ENCODE measurements around the gene CEP135.
"Not testable (repeated sequence)": the region's sequence is repeated elsewhere in the genome, so short reads cannot be mapped to it uniquely, and the experiment has no call there.

The CEP135 gene

DNA sequence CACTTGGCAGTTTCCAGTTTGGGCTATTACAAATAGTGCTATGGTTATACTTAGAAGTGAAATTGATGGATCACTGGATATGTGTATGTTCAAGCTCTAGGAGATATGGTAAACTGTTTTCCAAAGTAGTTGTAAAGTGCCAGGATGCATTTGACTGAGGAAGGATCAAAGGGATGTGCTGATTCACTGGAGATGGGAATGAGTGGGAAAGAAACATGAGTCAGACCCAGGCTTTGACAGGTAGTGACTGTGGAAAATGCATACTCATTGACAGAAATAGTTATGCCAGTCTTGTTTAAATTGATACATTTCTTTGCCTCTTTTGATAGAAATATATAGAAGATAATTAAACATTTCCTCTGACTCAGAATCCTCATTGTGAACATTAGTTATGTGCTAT is 77.9 kb downstream of the CEP135 start:
- no peak for DNase-seq

DNA sequence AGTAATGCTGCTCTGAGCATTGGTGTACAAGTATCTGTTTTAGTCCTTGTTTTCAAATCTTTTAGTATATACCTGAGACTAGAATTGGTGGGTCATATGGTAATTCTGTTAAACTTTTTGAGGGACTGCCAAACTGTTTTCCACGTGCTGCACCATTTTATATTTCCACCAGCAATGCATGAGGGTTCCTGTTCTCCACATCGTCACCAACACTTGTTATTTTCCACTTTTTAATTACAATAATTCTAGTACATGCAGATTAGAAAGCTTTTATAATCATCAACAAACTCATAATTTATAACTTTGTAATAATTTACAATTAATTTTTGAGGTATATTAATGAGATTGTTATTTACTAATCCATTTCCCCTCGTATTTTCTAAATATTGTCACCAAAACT is 79.4 kb downstream of the CEP135 start:
- DNase-seq = no peak

DNA sequence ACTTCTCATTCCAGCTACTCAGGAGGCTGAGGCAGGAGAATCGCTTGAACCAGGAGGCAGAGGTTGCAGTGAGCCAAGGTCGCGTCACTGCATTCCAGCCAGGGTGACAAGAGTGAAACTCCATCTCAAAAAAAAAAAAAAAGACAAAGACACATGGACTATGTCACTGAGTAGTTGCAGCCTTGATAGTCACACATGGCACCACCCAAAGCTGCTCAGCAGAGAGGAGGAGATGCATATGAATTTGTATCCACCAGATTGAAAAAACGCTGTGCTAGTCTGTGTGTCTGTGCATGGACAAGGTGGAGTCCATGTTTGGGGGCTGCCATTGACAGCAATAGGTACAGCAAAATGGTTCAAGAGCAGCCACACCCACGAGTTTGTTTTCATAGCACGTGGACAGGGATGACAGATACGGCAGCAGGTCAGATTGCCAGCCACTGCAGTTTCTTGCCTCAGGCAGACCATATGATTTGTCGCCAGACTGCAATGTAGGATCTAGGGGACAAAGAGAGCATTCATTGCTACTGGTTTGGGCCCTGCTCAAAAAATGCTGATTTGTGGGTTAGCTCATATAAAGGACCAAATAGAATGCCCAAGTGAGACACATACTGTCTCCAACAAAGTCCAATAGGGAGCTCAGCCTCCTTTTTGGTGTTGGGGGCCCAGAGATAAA is 89.9 kb downstream of the CEP135 start:
- peak in 1 of 2 experiments; percentile 45 for DNase-seq

DNA sequence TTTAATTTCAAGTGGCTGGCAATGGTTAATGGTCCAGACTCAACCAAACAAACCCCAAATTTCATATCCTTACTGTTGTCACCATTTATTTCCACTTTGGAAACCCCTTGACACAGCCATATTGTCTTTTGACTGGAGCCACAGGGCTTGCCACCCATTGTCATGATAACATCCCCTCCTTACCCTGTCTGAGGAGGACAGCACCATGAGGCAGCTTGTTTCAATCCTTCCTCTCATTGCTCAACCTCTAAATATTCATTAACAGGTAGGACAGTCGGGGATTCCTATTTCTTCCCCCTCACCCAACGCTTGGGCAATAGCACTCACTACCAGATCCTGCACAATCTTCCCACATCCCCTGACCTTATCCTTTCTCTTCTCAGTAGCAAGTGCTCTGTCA is 92.1 kb downstream of the CEP135 start:
- DNase-seq = no peak

DNA sequence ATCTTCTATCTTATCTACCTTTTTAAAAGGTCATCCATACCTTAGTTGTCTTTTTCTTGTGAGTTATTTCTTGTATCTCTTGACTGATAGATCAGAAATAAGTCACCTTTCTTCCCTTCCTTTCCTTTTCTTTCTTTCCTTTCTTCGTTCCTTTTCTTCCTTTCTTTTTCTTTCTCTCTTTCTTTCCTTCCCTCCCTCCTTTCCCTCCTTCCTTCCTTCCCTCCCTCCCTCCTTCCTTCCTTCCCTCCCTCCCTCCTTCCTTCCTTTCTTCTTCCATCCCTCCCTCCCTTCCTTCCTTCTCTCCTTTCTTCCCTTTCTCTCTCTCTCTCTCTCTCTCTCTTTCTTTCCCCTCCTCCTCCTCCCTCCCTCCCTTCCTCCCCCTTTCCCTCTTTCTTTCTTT is 93.5 kb downstream of the CEP135 start:
- no peak for DNase-seq

DNA sequence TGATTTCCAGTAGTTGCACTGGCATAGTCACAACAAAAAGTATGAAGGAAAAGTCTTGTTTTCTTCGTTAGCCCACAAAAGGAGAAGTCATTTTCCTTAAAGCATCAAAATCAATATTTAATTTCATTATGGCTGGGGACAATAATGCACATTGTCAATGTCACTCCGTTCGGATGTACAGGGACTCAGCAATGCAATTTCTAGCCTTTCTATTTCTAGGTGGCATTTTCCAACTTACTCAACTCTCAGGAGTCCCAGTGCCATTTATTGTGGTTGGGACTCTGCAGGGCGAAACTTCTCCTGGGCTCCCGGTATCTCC is 99.6 kb downstream of the CEP135 start:
- no peak for DNase-seq

DNA sequence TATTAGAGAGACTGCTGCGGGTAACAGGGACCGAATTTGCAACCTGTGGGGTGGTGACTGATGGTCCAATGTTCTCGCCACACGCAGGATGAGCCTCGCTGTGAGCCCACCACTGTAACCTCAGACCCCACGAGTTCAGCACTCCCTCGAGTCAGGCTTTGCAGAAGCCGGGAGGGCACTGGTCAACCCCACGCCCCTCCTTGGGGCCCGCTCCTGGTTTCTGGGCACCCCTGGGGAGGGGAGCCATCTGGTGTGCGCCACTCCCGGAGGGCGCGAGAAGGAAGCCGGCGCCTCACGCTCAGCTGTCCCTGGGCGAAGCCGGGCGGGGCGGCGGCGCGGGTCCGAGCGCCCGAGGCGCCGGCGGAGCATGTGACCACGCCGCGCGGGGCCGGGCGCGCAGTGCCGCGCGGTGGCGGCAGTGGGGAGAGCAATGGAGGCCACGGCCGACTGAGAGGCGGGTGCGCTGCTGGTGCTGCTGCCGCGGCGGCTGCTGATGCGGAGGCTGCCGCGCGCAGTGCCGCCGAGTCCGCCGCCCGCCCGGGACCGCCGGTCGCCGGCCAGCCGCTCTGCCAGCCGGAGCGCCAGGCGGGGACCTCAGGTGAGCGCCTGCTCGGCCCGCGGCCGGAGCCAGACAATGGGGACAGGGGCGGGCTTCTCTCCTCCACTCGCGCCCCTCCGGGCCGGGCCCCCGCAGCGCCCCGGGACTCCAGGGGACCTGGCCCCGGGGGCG is 100.1 kb downstream of the CEP135 start:
- peak; percentile 63 to 93 for DNase-seq

DNA sequence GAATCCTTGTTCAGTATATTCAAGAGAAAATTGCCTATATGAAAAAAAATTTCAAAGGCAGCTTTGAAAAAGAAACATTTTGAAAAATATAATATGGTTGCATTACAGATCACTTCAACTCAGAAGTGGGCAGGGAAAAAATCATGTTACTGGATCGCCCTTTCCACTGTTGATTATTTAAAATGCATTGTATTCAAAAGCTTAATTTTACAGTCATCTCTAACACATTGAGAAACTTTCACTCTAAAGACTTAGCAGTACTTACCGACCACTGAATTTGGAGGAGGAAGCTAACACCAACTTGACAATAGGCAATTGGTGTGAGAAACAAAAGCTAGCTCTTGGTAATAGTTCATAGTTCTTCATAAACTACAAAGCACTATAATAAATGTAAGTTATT is 101.9 kb downstream of the CEP135 start:
- no peak for DNase-seq

DNA sequence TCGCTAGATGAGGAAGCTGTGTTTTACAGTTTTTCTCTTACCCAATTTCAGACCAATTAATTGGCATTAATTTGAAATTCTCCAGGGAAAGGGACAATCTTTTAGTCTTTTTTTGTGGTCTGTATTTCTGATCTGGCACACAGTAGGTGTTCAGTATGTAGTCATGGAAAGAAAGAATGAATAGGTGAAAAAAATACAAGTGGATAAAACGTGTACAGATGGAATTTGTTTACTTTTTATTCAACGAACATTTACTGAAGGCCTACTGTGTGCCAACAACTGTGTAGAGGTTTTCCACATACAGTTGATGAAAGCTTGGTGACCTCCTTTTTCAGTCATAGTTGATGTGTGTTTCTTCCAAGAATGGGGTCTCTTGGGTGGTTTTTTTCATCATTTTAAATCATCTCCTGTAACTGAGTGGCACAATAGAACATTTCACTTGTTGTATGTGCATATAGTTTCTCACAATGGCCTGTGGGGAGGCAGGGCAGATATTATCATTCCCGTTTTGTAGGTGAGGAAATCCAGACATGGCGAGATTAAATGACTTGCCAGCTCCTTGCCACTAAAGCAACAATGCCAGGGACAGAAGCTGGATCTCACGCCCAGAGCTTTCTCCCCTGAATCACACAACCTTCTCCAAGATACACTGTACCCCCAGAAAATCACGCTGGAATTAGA is 102.4 kb downstream of the CEP135 start:
- peak in 1 of 2 experiments; percentile 14 for DNase-seq

DNA sequence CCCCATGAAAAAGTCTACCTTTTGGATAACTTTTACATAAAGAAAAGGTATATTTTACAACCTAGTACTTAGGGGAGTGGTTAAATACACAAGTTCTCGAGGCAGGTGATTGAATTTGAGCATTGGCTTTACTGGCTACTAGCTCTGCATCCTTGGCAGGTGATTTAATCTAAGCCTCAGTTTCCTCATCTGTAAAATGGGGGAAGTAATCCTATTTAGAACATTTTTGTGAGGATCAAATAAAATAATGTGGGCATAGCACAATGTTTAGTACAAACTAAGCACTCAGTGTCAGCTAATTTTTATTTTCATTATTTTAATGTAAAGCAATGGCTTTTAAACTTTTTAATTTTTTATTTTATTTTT is 102.9 kb downstream of the CEP135 start:
- no peak for DNase-seq

DNA sequence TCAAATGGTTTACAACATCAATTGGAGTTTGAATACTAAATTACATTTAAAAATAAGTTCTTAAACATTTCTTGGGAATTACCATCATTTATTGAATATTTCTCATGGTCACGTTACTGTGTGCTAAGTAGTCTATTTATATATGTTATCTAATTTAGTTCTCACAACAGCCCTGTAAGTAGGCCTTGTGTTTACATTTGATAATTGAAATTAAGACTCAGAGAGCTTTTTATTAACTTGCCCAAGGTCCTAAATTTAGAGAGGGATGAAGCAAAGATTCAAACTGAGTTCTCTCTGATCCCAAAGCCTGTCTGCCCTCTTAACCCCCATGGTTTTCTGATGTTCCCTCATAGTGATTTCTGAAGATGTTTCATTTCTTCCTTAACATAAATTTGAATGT is 103.7 kb downstream of the CEP135 start:
- DNase-seq = no peak

DNA sequence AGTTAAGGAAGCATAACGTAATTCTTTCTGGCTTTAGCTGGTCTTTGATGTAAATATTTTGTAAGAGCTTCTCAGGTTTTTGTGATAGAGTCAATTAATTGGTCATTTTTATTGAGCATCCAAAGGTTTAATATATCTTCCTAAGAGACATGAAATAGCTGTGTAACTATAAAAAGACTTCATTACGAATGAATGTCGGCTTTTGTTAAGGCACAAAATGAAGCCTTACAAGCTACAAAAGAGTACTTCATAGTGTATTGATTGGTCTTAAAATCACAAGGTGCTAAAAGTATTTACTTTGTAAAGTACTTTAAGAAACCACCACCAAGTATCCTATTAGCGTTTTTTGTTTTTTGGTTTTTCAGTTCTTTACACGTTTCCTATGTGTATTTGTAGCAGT is 104.2 kb downstream of the CEP135 start:
- no peak for DNase-seq

DNA sequence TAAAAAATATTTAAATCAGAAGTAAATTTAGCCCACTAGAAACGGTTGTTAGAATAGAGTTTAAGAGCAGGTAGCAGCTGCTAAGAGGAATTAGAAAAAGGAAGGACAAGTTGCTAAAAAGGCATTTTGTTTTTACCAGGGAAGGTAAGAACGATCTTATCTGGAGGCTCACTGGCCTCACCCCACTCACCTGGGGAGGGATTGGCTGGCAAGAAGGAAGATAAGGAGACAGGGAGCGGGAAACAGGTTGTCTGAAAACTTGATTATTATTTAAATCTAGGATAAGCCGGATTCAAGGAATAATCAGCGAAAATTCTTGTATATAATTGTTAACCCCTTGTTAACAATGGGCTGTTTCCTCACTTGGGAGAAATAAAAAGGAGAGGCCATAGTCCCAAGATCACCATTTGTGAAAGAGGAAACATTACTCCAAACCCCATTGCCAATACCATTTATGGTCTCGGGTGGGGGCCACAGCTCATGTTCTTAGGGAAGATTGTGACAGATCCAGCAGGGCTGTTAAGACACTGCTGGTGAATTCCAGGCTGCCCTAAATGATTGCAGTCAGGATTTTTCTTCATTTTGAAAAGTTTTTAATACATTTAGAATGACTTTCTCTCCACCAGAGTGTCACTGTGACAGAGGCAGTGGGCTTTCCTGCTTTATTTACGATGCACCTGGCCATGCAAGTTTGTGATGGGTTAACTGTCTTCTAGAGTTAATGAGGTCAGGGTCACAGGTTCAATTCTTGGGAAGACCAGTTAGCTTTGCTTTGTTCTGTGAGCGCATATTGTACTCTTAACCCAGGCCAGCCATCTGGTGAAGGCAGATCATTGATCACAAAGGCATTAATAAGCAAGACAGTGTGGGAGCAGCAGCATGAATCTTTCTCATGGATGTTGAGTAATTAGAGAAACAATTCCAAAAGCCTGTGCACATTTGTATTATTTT is 106.6 kb downstream of the CEP135 start:
- DNase-seq = no peak

DNA sequence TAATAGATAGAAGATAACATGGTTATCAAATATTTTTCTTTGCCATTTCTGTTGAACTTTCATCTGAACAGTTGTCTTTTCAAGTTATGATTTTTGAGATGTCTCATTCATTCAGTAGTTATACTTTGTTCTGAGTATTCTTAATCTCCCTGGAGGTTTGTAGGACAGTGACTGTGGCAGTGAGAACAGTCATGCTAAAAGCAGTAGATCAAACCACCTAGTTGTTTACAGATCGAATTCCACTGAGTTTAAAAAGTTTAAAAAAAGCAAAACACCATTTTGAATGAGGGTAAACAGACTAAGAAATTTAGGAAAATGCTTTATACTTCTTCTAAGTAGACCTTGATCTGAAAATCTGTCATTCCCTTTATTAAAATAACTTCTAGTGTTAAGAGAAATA is 107.2 kb downstream of the CEP135 start:
- DNase-seq = no peak

DNA sequence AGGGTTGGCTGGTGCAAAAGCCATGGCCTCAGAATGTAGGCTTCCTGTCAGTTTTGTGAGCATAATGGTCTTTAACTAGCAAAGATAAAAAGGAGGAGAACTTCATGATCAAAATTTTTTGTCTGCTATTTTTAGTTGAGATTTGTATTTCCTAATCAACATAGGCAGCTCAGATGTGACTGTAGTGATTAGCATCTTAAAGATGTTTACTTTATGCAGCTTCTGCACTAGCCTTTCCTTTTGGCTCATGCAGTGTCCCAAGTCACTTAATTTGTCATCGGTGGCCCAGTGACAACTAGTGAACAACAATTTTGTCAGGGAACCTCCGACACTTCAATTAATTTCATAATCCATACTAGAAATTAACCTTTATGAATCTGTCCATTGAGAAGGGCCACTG is 109.8 kb downstream of the CEP135 start:
- no peak for DNase-seq

DNA sequence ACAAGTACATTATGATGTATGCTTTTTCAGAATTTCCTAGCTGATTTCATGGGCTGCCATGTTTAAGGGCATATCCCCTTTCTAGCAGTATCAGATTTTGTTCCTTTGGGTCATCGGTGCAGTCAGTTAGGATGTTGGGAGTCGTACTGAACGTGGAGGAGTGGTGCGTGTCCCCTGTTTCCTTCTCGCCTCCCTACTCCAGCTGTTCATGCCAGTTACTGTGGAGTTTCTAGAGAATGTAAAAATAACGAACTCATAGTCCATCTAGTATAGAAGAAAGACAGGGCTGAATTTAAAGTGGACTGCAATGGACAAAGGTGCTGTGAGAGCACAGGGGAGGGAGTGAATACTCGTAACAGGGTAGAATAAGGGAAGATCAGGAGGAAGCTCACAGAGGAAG is 111.3 kb downstream of the CEP135 start:
- no peak for DNase-seq

DNA sequence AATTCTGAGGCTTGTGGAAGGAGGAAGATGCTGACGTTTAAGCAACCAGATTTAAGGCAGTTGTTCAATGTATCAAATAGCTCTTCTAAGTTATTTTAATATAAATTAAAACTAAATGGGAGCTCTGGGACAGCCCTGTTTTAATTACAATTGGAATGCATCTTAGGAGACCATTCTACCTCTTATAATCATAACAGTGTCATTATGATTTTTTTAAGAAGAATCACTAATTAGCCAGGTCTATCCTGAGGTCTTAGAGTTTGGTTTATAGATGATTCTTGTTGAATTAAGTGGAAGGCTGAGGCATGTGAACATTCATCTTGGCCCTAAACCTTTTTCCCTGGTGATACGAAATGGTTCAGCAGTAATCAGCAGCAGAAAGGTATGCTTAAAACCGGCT is 113.4 kb downstream of the CEP135 start:
- DNase-seq = no peak

DNA sequence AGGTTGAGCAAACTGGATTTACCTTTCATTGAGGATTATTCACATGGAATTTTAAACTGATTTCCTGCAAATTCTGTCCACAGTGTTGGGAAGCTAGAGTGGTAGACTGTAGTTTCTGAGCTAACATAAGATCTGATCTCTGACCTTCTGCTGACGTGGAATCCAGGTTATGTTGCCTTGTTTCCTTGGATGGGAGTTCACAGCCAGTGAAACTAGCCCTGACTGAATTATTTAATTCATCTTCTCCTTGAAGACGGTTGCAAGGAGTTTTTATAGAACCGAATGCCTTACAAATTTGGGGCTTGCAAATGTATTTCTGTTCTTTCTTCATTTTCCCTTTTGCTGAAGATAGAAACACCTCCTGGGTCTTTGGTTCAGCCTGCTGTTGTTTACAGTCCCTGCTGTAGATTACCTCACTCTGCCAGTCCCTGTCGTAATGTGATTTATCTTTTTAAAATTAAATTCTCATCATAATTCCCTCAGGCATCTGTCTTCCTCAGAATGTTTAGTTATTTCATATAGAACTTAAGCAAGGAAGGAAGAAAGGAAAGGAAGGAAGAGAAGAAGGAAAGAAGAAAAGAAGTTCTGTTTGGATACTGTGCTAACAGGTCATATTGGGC is 113.9 kb downstream of the CEP135 start:
- no peak for DNase-seq

DNA sequence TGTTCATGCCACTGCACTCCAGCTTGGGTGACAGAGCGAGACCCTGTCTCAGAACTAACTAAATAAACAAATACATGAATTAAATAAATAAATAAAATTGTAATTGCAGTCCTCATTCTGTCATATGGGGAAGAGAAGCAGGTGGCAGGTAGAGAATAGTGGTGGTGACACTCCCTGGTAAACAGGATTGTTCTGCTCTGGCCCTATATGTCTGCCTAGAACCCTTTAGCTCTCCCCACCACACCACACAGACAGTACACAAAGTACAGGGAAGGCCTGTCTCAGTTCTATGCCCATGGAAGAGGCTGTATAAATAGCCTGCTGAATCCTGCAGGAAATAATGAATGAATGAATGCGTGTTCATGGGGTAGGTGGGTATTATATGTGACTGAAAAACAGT is 117.7 kb downstream of the CEP135 start:
- no peak for DNase-seq

DNA sequence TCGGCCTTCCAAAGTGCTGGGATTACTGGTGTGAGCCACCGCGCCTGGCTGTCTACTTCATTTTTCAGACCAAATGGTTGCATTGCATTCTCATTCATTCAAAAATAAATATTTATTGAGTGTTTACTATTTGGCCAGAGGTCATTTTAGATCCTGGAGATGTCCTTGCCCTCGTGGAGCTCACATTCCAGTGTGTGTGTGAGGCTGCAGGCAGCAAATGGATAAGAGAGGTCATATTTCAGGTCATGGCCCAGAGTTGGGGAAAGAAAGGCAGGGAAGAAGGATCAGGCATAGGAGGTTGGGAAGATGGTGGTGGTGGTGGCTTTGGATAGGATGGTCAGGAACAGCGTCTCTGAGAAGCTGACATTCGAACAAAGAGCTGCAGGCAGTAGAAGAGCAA is 119.1 kb downstream of the CEP135 start:
- no peak for DNase-seq

DNA sequence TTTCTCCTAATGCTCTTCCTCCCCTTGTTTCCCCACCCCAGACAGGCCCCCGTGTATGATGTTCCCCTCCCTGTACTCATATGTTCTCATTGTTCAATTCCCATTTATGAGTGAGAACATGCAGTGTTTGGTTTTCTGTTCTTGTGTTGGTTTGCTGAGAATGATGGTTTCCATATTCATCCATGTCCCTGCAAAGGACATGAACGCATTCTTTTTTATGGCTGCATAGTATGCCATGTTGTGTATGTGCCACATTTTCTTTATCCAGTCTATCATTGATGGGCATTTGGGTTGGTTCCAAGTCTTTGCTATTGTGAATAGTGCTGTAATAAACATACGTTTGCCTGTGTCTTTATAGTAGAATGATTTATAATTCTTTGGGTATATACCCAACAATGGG is 124.0 kb downstream of the CEP135 start:
- DNase-seq = not testable (repeated sequence)

DNA sequence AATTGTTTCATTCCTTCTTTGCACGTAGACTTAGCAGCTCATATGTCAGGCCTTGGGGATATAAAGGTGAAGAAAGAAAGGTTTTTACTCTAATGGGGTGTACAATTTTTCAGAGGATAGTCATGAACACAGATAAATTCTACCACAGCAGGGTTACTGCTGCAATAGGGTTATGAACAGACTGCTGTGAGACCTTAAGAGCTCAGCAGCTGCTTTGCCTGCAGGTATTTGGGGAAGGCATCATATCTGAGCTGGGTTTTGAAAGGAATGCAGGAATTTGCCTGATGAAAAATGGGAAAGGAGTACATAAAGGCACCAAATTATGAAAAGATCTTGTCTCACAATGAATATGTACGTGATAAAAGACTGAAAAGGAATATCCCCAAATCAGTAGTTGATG is 128.9 kb downstream of the CEP135 start:
- peak; percentile 8 to 24 for DNase-seq

DNA sequence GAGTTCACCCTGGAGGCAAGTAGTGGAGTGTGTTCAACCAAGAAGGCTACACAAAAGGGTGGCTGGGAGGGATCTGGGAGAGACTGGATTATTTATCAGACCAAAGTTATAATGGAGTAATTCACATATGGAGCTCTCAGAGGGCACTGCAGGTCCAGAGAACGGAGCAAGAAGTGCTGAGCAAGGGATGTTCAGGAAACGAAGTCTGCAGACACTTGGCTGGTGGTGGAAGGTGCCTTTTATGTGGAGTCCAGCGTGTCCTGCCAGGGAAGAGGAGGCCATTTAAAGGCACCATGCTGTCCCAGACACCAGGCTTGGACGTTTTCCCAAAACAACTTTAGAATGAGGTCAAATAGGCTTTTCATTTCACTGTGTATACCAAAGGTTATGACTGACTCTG is 130.1 kb downstream of the CEP135 start:
- DNase-seq = no peak
